Activated B cell treated with CpG ODN at 0.5 μM for 24 hours (primary cell): ENCODE results near the gene DNAJC13. TPM values are rescaled to one million over a fixed set of nuclear protein-coding genes. Genes with fewer than 3 reads are reported as not detected.

Experiments used
- ATAC-seq: fragments of 200-7000 bp; cut with Tn5 transposase; one replicate; pipeline ENCODE4 v1.10.0; 2021; ENCODE audit warnings: low read depth, mild to moderate bottlenecking, moderate library complexity
- CTCF ChIA-PET: fragments of 350-600 bp; sonication (Branson Sonifier 250); formaldehyde crosslinking; loops from one replicate; lab custom pipeline; 2021; ENCODE audit warnings: antibody characterized with exemption; lab: Charles Lee
- POLR2A ChIA-PET: fragments of 350-600 bp; sonication (Branson Sonifier 250); formaldehyde crosslinking; loops from one replicate; lab custom pipeline; 2021; ENCODE audit warnings: antibody characterized with exemption; lab: Charles Lee
- DNase-seq: peaks from one replicate; pipeline ENCODE4 v3.0.0; 2022
- H3K27ac Mint-ChIP-seq: one replicate; pipeline ENCODE4 v1.8.0; 2020; ENCODE audit warnings: mixed read lengths
- H3K27me3 Mint-ChIP-seq: one replicate; pipeline ENCODE4 v1.8.0; 2021; ENCODE audit warnings: mixed read lengths
- H3K36me3 Mint-ChIP-seq: one replicate; pipeline ENCODE4 v1.8.0; 2021; ENCODE audit warnings: low read depth, mixed read lengths
- H3K4me1 Mint-ChIP-seq: one replicate; pipeline ENCODE4 v1.8.0; 2021; ENCODE audit warnings: mixed read lengths
- H3K4me3 Mint-ChIP-seq: one replicate; pipeline ENCODE4 v1.8.0; 2020; ENCODE audit warnings: mild to moderate bottlenecking, mixed read lengths
- H3K9me3 Mint-ChIP-seq: one replicate; pipeline ENCODE4 v1.8.0; 2020; ENCODE audit warnings: mixed read lengths
- CTCF ChIP-seq: fragments of 200-600 bp; IDR thresholded peaks from one replicate; pipeline ENCODE4 v1.8.0; 2022; ENCODE audit warnings: antibody characterized with exemption, mild to moderate bottlenecking
- intact Hi-C: fragments of 100-400 bp; cut with micrococcal nuclease; formaldehyde crosslinking; loops from one replicate; pipeline ENCODE4 v1.15.1; 2024
- total RNA-seq: library from RNA; stranded (reverse); gene quantifications from 2 replicates; pipeline ENCODE4 v1.2.3, GENCODE V29; 2022

DNAJC13 gene
- total RNA-seq, 1 donor from 2014 or later, result 39.8 TPM

GRCh38 chr3:132444383-132444782 is 27.1 kb downstream of the DNAJC13 start:
- no peak for TF ChIP-seq CTCF
- DNase-seq, result no peak
- no peak overlapping the region for H3K4me3 Mint-ChIP-seq
- intact Hi-C loops, result no loop called here
- H3K36me3 Mint-ChIP-seq, result peaks cover 30% of the 10 kb centered on the region
- H3K27ac Mint-ChIP-seq, result no peak overlapping the region
- no peaks in the 10 kb centered on the region for H3K9me3 Mint-ChIP-seq
- peaks cover 10% of the 10 kb centered on the region for H3K4me1 Mint-ChIP-seq
- POLR2A ChIA-PET, result no interaction called here
- no peak for ATAC-seq
- CTCF ChIA-PET, result no interaction called here
- H3K27me3 Mint-ChIP-seq, result no peaks in the 10 kb centered on the region

- no peaks in the 10 kb centered on the region for H3K9me3 Mint-ChIP-seq
- H3K27ac Mint-ChIP-seq, result no peak overlapping the region
Measured at GRCh38 chr3:132445817-132446216, 28.5 kb downstream of the DNAJC13 start.

GRCh38 chr3:132448216-132448961 is 31.1 kb downstream of the DNAJC13 start:
- peaks cover 10% of the 10 kb centered on the region for H3K4me1 Mint-ChIP-seq
- H3K9me3 Mint-ChIP-seq, result no peaks in the 10 kb centered on the region
- TF ChIP-seq CTCF, result no peak
- ChIA-PET CTCF (no interaction called here), POLR2A (no interaction called here)
- H3K27ac Mint-ChIP-seq, result no peak overlapping the region
- peaks cover 49% of the 10 kb centered on the region for H3K36me3 Mint-ChIP-seq
- DNase-seq (no peak), ATAC-seq (no peak)
- no peaks in the 10 kb centered on the region for H3K27me3 Mint-ChIP-seq
- intact Hi-C loops, result loop anchor here (5.0 kb wide), 1 partner anchor 96 kb away; no protein-coding TSS in a partner anchor
- H3K4me3 Mint-ChIP-seq, result no peak overlapping the region

More at GRCh38 chr3:132445817-132446216, 28.5 kb downstream of the DNAJC13 start:
- ChIA-PET POLR2A (interaction anchor here (0.6 kb wide), 1 partner anchor 1411 kb away, joined by 4 read pairs; no protein-coding TSS in a partner anchor), CTCF (no interaction called here)
- no peak for ATAC-seq
- no peak for TF ChIP-seq CTCF
- Mint-ChIP-seq H3K36me3 (peaks cover 30% of the 10 kb centered on the region), H3K4me1 (peaks cover 10% of the 10 kb centered on the region), H3K4me3 (no peak overlapping the region), H3K27me3 (no peaks in the 10 kb centered on the region)
- DNase-seq, result no peak
- intact Hi-C loops, result loop anchor here (5.0 kb wide), 1 partner anchor 94 kb away; no protein-coding TSS in a partner anchor

GRCh38 chr3:132456136-132456535 is 38.8 kb downstream of the DNAJC13 start:
- Mint-ChIP-seq H3K4me3 (no peak overlapping the region), H3K36me3 (peaks cover 85% of the 10 kb centered on the region), H3K27ac (no peak overlapping the region), H3K27me3 (no peaks in the 10 kb centered on the region), H3K9me3 (peaks cover 3% of the 10 kb centered on the region), H3K4me1 (no peaks in the 10 kb centered on the region)
- intact Hi-C loops, result no loop called here
- ChIA-PET POLR2A (no interaction called here), CTCF (no interaction called here)
- no peak for DNase-seq
- ATAC-seq, result no peak
- TF ChIP-seq CTCF, result no peak

GRCh38 chr3:132456571-132456970 is 39.3 kb downstream of the DNAJC13 start:
- H3K4me3 Mint-ChIP-seq, result no peak overlapping the region
- ChIA-PET CTCF (no interaction called here), POLR2A (no interaction called here)
- intact Hi-C loops, result no loop called here
- no peaks in the 10 kb centered on the region for H3K4me1 Mint-ChIP-seq
- H3K9me3 Mint-ChIP-seq, result peaks cover 3% of the 10 kb centered on the region
- H3K27me3 Mint-ChIP-seq, result no peaks in the 10 kb centered on the region
- DNase-seq, result no peak
- no peak for TF ChIP-seq CTCF
- no peak overlapping the region for H3K27ac Mint-ChIP-seq
- ATAC-seq, result no peak
- peaks cover 87% of the 10 kb centered on the region for H3K36me3 Mint-ChIP-seq
